ENCODE results near the gene SDHA. TPM values are rescaled to one million over a fixed set of nuclear protein-coding genes. Genes with fewer than 3 reads are reported as not detected.

The SDHA gene
- total and polyA plus RNA-seq, 10 of the 15 experiments (the other 5 are each of a cell fraction or from before 2014, with no cell fraction given) = 63.3 to 205 (median 104) TPM

DNA sequence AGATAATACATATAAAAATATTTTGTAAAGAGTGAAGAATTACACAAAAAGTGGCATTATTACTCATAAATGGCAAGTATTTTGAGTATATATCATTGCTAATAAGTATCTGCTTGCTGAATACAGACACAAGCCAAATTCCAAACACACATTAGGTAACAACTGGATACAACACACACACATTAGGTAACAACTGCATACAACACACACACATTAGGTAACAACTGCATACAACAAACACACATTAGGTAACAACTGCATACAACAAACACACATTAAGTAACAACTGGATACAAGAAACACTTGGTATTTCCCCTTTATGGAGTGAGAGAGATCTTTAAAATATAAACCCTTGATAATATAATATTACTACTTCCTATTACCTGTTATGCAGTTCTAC is 13.7 kb upstream of the SDHA start:
- no peaks in the 10 kb centered on the region for H3K9me3 ChIP-seq (replicated peaks; ENCODE audit: control insufficient read depth, insufficient read depth, low read length)
- H3K36me3 ChIP-seq (ENCODE audit: control insufficient read depth in 2 of 2, insufficient read depth in 2 of 2, low read length in 1 of 2) = peaks cover 6 to 8% of the 10 kb centered on the region in 2 experiments; a peak in 3 of 4 replicates
- POLR2A ChIA-PET = no interaction called here
- no peak for FAIRE-seq
- intact Hi-C loops (cut with micrococcal nuclease; ENCODE audit: unreplicated experiment) = no loop called here
- H3K27ac ChIP-seq (ENCODE audit: control insufficient read depth, insufficient read depth) = no peak overlapping the region
- TF ChIP-seq ZBED1 (IDR thresholded peaks at IDR 0.05; ENCODE audit: borderline replicate concordance) = no peak
- no peaks in the 10 kb centered on the region for H3K79me2 ChIP-seq (ENCODE audit: control insufficient read depth, insufficient read depth, low read length)
- no peak overlapping the region for H2AFZ ChIP-seq (ENCODE audit: control insufficient read depth, low read depth, low read length)
- no peak overlapping the region for H3K4me2 ChIP-seq (ENCODE audit: control insufficient read depth, insufficient read depth)
- SMC1A ChIA-PET (ENCODE audit: uncharacterized antibody, unreplicated experiment) = interaction anchor here (1.4 kb wide), 1 partner anchor 14 kb away, joined by 3 read pairs; the partner anchor contains the start of genes CCDC127 and SDHA
- no peak overlapping the region for H3K4me3 ChIP-seq
- no peaks in the 10 kb centered on the region for H3K4me1 ChIP-seq (ENCODE audit: control insufficient read depth, insufficient read depth, low read length)
- ATAC-seq = no peak
- BruUV-seq (replicated peaks) = no TSS peak
- no peak overlapping the region for H3K9ac ChIP-seq (ENCODE audit: control insufficient read depth, insufficient read depth, low read length)
- H4K20me1 ChIP-seq (ENCODE audit: control insufficient read depth, insufficient read depth) = no peaks in the 10 kb centered on the region; the same call in 1 of the 2 replicates
- in situ Hi-C loops (cut with MboI) = no loop called here
- no peaks in the 10 kb centered on the region for H3K27me3 ChIP-seq (replicated peaks in 1 of 2; ENCODE audit: control insufficient read depth in 2 of 2, insufficient read depth in 2 of 2, low read length in 1 of 2)
- DNase-seq (ENCODE audit: low read depth, low spot score) = no peak
- RAD21 ChIA-PET (ENCODE audit: unreplicated experiment) = no interaction called here
- CTCF ChIA-PET = interaction anchor here (1.7 kb wide), 1 partner anchor 16 kb away, joined by 4 read pairs; no protein-coding TSS in a partner anchor

- no peak overlapping the region for H2AFZ ChIP-seq (ENCODE audit: control insufficient read depth, low read depth, low read length)
- in situ Hi-C loops (cut with MboI) (no loop called here), intact Hi-C loops (cut with micrococcal nuclease; ENCODE audit: unreplicated experiment) (no loop called here)
- ChIA-PET SMC1A (ENCODE audit: uncharacterized antibody, unreplicated experiment) (interaction anchor here (0.7 to 1.4 kb wide), 2 partner anchors 13 to 70 kb away, joined by 3 read pairs; partner anchors contain the start of genes CCDC127 and SDHA), RAD21 (ENCODE audit: unreplicated experiment) (no interaction called here), POLR2A (no interaction called here), CTCF (interaction anchor here (1.7 kb wide), 1 partner anchor 17 kb away, joined by 4 read pairs; no protein-coding TSS in a partner anchor)
- H3K79me2 ChIP-seq (ENCODE audit: control insufficient read depth, insufficient read depth, low read length) = peaks cover 3% of the 10 kb centered on the region
- WGBS (ENCODE audit: insufficient coverage, insufficient replicate concordance, low lambda C conversion rate, missing lambda C conversion rate) = 98% methylated on average over 30 of the region's 30 CpGs
- ATAC-seq = no peak
- no peak overlapping the region for H3K9ac ChIP-seq (ENCODE audit: control insufficient read depth, insufficient read depth, low read length)
- no peak for FAIRE-seq
- no peak for DNase-seq (ENCODE audit: low read depth, low spot score)
- no peak overlapping the region for H3K4me3 ChIP-seq
- peaks cover 6 to 8% of the 10 kb centered on the region in 2 experiments; a peak in 3 of 4 replicates for H3K36me3 ChIP-seq (ENCODE audit: control insufficient read depth in 2 of 2, insufficient read depth in 2 of 2, low read length in 1 of 2)
- no peak overlapping the region for H3K4me2 ChIP-seq (ENCODE audit: control insufficient read depth, insufficient read depth)
- TSS peak; percentile 46 for BruUV-seq (replicated peaks)
- no peaks in the 10 kb centered on the region for H3K4me1 ChIP-seq (ENCODE audit: control insufficient read depth, insufficient read depth, low read length)
- no peaks in the 10 kb centered on the region for H3K27me3 ChIP-seq (replicated peaks in 1 of 2; ENCODE audit: control insufficient read depth in 2 of 2, insufficient read depth in 2 of 2, low read length in 1 of 2)
- H3K27ac ChIP-seq (ENCODE audit: control insufficient read depth, insufficient read depth) = no peak overlapping the region
- no peaks in the 10 kb centered on the region for H3K9me3 ChIP-seq (replicated peaks; ENCODE audit: control insufficient read depth, insufficient read depth, low read length)
- H4K20me1 ChIP-seq (ENCODE audit: control insufficient read depth, insufficient read depth) = peaks cover 3% of the 10 kb centered on the region; the same call in 1 of the 2 replicates
- TF ChIP-seq, protein P1, sequence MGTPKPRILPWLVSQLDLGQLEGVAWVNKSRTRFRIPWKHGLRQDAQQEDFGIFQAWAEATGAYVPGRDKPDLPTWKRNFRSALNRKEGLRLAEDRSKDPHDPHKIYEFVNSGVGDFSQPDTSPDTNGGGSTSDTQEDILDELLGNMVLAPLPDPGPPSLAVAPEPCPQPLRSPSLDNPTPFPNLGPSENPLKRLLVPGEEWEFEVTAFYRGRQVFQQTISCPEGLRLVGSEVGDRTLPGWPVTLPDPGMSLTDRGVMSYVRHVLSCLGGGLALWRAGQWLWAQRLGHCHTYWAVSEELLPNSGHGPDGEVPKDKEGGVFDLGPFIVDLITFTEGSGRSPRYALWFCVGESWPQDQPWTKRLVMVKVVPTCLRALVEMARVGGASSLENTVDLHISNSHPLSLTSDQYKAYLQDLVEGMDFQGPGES (IDR thresholded peaks at IDR 0.05) = no peak
- TF ChIP-seq TBL1XR1 (IDR thresholded peaks at IDR 0.05; ENCODE audit: low read depth, low read length) (no peak), YBX1 (IDR thresholded peaks at IDR 0.05) (no peak), ZNF207 (IDR thresholded peaks at IDR 0.05; ENCODE audit: borderline replicate concordance) (no peak), GABPA (IDR thresholded peaks at IDR 0.05; ENCODE audit: low read depth) (no peak), NR2F1 (conservative IDR thresholded peaks at IDR 0.05) (no peak), RAD51 (IDR thresholded peaks at IDR 0.05) (no peak), SMC3 (IDR thresholded peaks at IDR 0.05; ENCODE audit: borderline replicate concordance, low read length) (no peak), ZBTB11 (CRISPR knock-in tag; IDR thresholded peaks at IDR 0.05) (no peak), SREBF2 (IDR thresholded peaks at IDR 0.05; ENCODE audit: low read length) (no peak), MLLT1 (IDR thresholded peaks at IDR 0.05) (no peak)
These were observed 13.0 kb upstream of the SDHA start for GRCh38 chr5:204966-205670.

Data from GM12878 (cell line).